PFSK-1 (cell line): ENCODE measurements around the gene FSCN2.

ENCODE experiments used
- POLR2AphosphoS5 ChIP-seq: IDR thresholded peaks from 2 replicates; pipeline ENCODE4 v1.6.1; 2012; ENCODE audit warnings: low read depth, mild to moderate bottlenecking, control low read depth, low read length, moderate library complexity
- REST ChIP-seq, 2 experiments: IDR thresholded peaks; 2 replicates each; pipeline versions ENCODE4 v1.6.1 to v1.8.0; 2011 to 2012; ENCODE audit warnings: low read depth in 2 of 2, low read length in 2 of 2, control low read depth in 1 of 2, inconsistent platforms in 1 of 2, mild to moderate bottlenecking in 1 of 2, moderate library complexity in 1 of 2; ENCODE audit not compliant: insufficient read depth in 1 of 2
- SIN3A ChIP-seq: IDR thresholded peaks from 2 replicates; pipeline ENCODE4 v1.6.1; 2012; ENCODE audit warnings: mild to moderate bottlenecking, low read length, moderate library complexity, borderline replicate concordance; ENCODE audit not compliant: insufficient read depth
- TAF1 ChIP-seq: IDR thresholded peaks from 2 replicates; pipeline ENCODE4 v1.6.1; 2012; ENCODE audit warnings: low read length, control low read depth, borderline replicate concordance; ENCODE audit not compliant: insufficient read depth

GRCh38 chr17:81586096-81586495 is 57.9 kb downstream of the FSCN2 start:
- no peak for TF ChIP-seq POLR2AphosphoS5
- TF ChIP-seq REST (IDR thresholded peaks at IDR 0.05; ENCODE audit: insufficient read depth in 1 of 2, low read depth in 2 of 2, low read length in 2 of 2), result no peak
- no peak for TF ChIP-seq SIN3A
- no peak for TF ChIP-seq TAF1
